ENCODE results near the gene GPBP1L1. TPM values are rescaled to one million over a fixed set of nuclear protein-coding genes. Genes with fewer than 3 reads are reported as not detected.
A peak's percentile ranks its signal among the peaks of the same experiment; 100 is the strongest.

Gene GPBP1L1
- total and polyA plus RNA-seq, 2 of the 13 experiments (the other 11 are each of a cell fraction or from before 2014, with no cell fraction given) = 45.9 to 86.1 TPM

DNA sequence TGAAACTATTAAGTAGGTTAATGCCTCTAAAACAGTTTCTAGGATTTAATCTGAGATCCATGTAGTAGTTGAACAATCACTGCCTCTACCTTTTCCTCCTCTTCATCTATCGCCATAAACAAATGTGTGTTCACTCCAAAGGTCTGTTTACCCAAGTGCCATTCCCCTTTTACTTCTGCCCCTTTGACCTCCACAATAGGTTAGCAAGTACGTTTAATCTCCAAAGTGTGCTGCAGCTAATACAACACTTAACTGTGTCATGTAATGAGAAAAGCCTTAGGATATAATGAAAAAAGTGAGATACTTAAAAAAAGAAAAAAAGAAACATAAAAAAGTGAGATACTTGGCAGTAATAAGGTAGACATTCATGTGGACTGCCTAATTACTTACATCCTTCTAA lies 28.2 kb downstream of the GPBP1L1 start (continued):
- TF ChIP-seq NCOA2 (CRISPR knock-in tag; IDR thresholded peaks at IDR 0.05) (peak; percentile 67), FOXA3 (CRISPR knock-in tag; IDR thresholded peaks at IDR 0.05) (peak; percentile 89), IRF1 (CRISPR knock-in tag; IDR thresholded peaks at IDR 0.05; ENCODE audit: low read depth) (no peak), DNMT1 (CRISPR knock-in tag; IDR thresholded peaks at IDR 0.05) (no peak), THAP11 (CRISPR knock-in tag; IDR thresholded peaks at IDR 0.05) (peak; percentile 52), ATF6 (CRISPR knock-in tag; conservative IDR thresholded peaks at IDR 0.05) (no peak), TCF7 (IDR thresholded peaks at IDR 0.05; ENCODE audit: low read depth) (peak; percentile 67), TARDBP (CRISPR knock-in tag; IDR thresholded peaks at IDR 0.05) (peak; percentile 67; the same call in 1 of the 2 replicates), HMG20B (CRISPR knock-in tag; conservative IDR thresholded peaks at IDR 0.05) (peak; percentile 73), ATF7 (IDR thresholded peaks at IDR 0.05) (no peak), ATF7 (CRISPR knock-in tag; IDR thresholded peaks at IDR 0.05) (no peak), CREB1 (IDR thresholded peaks at IDR 0.05) (no peak), CREB1 (CRISPR knock-in tag; IDR thresholded peaks at IDR 0.05) (peak; percentile 76), BCL6 (CRISPR knock-in tag; IDR thresholded peaks at IDR 0.05) (peak; percentile 76)
- TF ChIP-seq, protein P1, sequence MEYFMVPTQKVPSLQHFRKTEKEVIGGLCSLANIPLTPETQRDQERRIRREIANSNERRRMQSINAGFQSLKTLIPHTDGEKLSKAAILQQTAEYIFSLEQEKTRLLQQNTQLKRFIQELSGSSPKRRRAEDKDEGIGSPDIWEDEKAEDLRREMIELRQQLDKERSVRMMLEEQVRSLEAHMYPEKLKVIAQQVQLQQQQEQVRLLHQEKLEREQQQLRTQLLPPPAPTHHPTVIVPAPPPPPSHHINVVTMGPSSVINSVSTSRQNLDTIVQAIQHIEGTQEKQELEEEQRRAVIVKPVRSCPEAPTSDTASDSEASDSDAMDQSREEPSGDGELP (IDR thresholded peaks at IDR 0.05; ENCODE audit: borderline replicate concordance, low read depth) = no peak
- TF ChIP-seq, protein P2, sequence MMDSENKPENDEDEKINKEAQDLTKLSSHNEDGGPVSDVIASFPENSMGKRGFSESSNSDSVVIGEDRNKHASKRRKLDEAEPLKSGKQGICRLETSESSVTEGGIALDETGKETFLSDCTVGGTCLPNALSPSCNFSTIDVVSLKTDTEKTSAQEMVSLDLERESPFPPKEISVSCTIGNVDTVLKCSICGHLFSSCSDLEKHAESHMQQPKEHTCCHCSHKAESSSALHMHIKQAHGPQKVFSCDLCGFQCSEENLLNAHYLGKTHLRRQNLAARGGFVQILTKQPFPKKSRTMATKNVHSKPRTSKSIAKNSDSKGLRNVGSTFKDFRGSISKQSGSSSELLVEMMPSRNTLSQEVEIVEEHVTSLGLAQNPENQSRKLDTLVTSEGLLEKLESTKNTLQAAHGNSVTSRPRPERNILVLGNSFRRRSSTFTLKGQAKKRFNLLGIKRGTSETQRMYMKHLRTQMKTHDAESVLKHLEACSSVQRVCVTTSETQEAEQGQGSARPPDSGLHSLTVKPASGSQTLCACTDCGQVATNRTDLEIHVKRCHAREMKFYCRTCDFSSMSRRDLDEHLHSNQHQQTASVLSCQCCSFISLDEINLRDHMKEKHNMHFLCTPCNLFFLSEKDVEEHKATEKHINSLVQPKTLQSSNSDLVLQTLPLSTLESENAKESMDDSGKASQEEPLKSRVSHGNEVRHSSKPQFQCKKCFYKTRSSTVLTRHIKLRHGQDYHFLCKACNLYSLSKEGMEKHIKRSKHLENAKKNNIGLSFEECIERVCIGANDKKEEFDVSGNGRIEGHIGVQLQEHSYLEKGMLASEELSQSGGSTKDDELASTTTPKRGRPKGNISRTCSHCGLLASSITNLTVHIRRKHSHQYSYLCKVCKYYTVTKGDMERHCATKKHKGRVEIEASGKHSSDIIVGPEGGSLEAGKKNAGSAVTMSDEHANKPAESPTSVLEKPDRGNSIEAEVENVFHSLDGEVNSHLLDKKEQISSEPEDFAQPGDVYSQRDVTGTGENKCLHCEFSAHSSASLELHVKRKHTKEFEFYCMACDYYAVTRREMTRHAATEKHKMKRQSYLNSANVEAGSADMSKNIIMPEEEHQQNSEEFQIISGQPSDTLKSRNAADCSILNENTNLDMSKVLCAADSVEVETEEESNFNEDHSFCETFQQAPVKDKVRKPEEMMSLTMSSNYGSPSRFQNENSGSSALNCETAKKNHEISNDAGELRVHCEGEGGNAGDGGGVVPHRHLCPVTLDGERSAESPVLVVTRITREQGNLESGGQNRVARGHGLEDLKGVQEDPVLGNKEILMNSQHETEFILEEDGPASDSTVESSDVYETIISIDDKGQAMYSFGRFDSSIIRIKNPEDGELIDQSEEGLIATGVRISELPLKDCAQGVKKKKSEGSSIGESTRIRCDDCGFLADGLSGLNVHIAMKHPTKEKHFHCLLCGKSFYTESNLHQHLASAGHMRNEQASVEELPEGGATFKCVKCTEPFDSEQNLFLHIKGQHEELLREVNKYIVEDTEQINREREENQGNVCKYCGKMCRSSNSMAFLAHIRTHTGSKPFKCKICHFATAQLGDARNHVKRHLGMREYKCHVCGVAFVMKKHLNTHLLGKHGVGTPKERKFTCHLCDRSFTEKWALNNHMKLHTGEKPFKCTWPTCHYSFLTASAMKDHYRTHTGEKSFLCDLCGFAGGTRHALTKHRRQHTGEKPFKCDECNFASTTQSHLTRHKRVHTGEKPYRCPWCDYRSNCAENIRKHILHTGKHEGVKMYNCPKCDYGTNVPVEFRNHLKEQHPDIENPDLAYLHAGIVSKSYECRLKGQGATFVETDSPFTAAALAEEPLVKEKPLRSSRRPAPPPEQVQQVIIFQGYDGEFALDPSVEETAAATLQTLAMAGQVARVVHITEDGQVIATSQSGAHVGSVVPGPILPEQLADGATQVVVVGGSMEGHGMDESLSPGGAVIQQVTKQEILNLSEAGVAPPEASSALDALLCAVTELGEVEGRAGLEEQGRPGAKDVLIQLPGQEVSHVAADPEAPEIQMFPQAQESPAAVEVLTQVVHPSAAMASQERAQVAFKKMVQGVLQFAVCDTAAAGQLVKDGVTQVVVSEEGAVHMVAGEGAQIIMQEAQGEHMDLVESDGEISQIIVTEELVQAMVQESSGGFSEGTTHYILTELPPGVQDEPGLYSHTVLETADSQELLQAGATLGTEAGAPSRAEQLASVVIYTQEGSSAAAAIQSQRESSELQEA (CRISPR knock-in tag; IDR thresholded peaks at IDR 0.05; ENCODE audit: not compliant biosample characterization) = no peak
- TF ChIP-seq, protein P3, sequence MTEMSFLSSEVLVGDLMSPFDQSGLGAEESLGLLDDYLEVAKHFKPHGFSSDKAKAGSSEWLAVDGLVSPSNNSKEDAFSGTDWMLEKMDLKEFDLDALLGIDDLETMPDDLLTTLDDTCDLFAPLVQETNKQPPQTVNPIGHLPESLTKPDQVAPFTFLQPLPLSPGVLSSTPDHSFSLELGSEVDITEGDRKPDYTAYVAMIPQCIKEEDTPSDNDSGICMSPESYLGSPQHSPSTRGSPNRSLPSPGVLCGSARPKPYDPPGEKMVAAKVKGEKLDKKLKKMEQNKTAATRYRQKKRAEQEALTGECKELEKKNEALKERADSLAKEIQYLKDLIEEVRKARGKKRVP (CRISPR knock-in tag; IDR thresholded peaks at IDR 0.05) = no peak
